ENCODE results near the gene ABCC1. TPM values are rescaled to one million over a fixed set of nuclear protein-coding genes. Genes with fewer than 3 reads are reported as not detected.

The ABCC1 gene
- total RNA-seq, 6 experiments from 2014 or later: 49.3 to 63.6 (median 57.1) TPM

DNA sequence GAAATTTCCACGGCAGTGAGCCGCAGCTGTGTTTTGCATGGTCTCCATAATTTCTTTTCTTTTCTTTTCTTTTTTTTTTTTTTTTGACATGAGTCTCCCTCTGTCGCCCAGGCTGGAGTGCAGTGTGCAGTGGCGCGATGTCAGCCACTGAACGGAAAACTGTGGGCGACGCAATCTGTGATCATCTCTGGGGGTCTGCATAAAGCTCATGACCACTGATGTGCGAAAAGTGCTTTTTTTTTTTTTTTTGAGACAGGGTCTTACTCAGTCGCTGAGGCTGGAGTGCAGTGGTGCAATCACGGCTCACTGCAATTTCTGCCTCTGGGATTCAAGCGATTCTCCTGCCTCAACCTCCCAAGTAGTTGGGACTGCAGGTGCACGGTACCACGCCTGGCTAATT, 156.2 kb downstream of the ABCC1 start:
- Mint-ChIP-seq H3K4me3 (no peak overlapping the region), H3K27ac (no peak overlapping the region), H3K9me3 (no peaks in the 10 kb centered on the region), H3K36me3 (ENCODE audit: low read depth) (peaks cover 45% of the 10 kb centered on the region), H3K4me1 (ENCODE audit: low read depth) (no peaks in the 10 kb centered on the region), H3K27me3 (ENCODE audit: insufficient read depth) (peaks cover 9% of the 10 kb centered on the region)
- no peak for DNase-seq
- TF ChIP-seq, protein P1, sequence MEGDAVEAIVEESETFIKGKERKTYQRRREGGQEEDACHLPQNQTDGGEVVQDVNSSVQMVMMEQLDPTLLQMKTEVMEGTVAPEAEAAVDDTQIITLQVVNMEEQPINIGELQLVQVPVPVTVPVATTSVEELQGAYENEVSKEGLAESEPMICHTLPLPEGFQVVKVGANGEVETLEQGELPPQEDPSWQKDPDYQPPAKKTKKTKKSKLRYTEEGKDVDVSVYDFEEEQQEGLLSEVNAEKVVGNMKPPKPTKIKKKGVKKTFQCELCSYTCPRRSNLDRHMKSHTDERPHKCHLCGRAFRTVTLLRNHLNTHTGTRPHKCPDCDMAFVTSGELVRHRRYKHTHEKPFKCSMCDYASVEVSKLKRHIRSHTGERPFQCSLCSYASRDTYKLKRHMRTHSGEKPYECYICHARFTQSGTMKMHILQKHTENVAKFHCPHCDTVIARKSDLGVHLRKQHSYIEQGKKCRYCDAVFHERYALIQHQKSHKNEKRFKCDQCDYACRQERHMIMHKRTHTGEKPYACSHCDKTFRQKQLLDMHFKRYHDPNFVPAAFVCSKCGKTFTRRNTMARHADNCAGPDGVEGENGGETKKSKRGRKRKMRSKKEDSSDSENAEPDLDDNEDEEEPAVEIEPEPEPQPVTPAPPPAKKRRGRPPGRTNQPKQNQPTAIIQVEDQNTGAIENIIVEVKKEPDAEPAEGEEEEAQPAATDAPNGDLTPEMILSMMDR (IDR thresholded peaks at IDR 0.05): no peak

DNA sequence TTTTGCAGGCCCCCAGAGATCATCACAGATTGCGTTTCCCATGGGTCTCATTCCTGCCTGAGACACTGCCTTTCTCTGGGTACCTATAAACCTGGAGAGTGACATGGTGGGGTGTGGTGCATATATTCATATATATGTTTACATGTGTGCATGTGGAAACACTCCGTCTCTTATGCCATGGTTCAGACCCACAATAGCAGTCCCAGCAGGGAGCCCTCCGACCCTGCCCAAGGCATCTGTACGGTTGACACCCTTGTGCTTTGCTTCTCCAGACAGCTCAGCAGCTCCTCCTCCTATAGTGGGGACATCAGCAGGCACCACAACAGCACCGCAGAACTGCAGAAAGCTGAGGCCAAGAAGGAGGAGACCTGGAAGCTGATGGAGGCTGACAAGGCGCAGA, 157.1 kb downstream of the ABCC1 start:
- H3K4me1 Mint-ChIP-seq (ENCODE audit: low read depth): no peaks in the 10 kb centered on the region
- no peak for DNase-seq
- H3K36me3 Mint-ChIP-seq (ENCODE audit: low read depth): peaks cover 47% of the 10 kb centered on the region
- TF ChIP-seq, protein P1 (IDR thresholded peaks at IDR 0.05): no peak
- no peaks in the 10 kb centered on the region for H3K9me3 Mint-ChIP-seq
- H3K27ac Mint-ChIP-seq: no peak overlapping the region
- peaks cover 7% of the 10 kb centered on the region for H3K27me3 Mint-ChIP-seq (ENCODE audit: insufficient read depth)
- no peak overlapping the region for H3K4me3 Mint-ChIP-seq

DNA sequence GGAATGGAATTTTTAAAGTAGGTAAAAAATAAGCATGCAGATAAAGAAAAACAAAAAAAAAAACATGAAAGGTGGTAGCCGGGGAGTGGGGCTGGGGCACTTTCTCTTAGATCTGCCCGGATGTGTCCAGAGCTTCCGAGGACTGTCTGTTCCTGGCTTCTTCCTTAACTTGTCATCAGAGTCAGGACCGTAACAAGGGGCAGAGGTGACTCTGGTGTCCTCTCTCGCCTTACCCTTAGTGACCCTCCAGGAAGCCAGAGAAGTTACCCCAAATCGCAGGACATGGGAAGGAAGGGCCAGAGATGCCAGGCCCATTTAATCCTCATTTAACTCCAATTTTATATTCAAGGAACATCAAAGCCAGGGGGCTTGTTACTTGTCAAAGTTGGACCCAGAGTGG, 158.4 kb downstream of the ABCC1 start:
- Mint-ChIP-seq H3K9me3 (no peaks in the 10 kb centered on the region), H3K27me3 (ENCODE audit: insufficient read depth) (peaks cover 7% of the 10 kb centered on the region), H3K36me3 (ENCODE audit: low read depth) (peaks cover 48% of the 10 kb centered on the region), H3K27ac (no peak overlapping the region), H3K4me3 (no peak overlapping the region), H3K4me1 (ENCODE audit: low read depth) (no peaks in the 10 kb centered on the region)
- no peak for DNase-seq
- TF ChIP-seq, protein P1 (IDR thresholded peaks at IDR 0.05): no peak

DNA sequence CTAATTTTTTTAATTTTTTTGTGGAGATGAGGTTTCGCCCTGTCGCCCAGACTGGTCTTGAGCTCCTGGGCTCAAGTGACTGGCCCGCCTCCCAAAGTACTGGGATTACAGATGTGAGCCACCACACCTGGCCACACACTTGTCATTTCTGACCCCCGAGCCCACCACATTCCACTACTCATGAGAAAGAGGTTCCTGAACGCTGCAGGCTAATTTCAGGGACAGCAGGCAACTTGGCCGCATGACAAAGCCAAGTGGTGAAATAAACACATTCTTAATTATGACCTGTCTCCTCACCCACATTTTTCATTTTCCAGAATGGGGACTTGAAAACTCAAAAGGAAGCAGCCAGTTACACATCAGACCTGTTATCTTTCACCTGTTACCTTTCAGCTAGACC, 159.3 kb downstream of the ABCC1 start:
- peaks cover 7% of the 10 kb centered on the region for H3K27me3 Mint-ChIP-seq (ENCODE audit: insufficient read depth)
- TF ChIP-seq, protein P1 (IDR thresholded peaks at IDR 0.05): no peak
- H3K36me3 Mint-ChIP-seq (ENCODE audit: low read depth): peaks cover 39% of the 10 kb centered on the region

DNA sequence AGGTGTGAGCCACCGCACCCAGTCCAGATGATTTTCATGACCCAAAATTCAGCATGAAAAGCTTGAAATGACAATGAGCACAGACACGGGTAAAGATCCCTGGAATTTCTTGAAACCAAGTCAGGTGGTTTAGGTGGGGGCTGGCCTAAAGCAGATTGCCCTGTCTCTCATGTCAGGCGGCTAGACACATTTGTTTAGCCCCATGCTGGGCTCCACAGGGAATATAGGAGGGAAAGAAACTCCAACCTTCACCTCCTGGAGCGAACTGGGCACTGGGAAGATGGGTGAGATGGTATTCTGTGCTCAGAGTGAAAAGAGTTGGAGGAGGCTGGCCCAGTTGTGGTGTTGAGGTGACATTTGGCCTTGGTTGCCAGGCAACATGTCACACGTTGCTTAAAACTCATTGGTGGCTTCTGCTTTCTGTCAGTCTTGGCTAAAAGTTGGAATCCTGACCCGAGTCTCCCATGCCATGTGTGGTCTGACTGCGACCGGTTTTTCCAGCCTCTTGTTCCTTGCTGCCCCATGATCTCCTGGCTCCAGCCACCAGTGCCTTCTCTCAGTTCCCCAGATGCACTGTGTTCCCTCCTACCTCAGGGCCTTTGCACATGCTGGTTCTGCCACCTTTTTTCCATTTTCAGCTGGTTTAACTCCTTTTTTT, 160.2 kb downstream of the ABCC1 start:
- Mint-ChIP-seq H3K27ac (no peak overlapping the region), H3K4me1 (ENCODE audit: low read depth) (no peaks in the 10 kb centered on the region), H3K27me3 (ENCODE audit: insufficient read depth) (peaks cover 7% of the 10 kb centered on the region), H3K36me3 (ENCODE audit: low read depth) (peaks cover 33% of the 10 kb centered on the region), H3K4me3 (no peak overlapping the region), H3K9me3 (no peaks in the 10 kb centered on the region)
- TF ChIP-seq, protein P1 (IDR thresholded peaks at IDR 0.05): no peak
- DNase-seq: no peak

More for the DNA sequence above, 159.3 kb downstream of the ABCC1 start:
- DNase-seq: no peak
- Mint-ChIP-seq H3K4me1 (ENCODE audit: low read depth) (no peaks in the 10 kb centered on the region), H3K27ac (no peak overlapping the region), H3K9me3 (no peaks in the 10 kb centered on the region), H3K4me3 (no peak overlapping the region)
